H54 (cell line): ENCODE data around the gene GATA3.

Source experiments
- DNase-seq: peaks from one replicate; pipeline ENCODE4 v3.0.0; 2011; ENCODE audit warnings: low spot score, mixed read lengths; ENCODE audit not compliant: insufficient read length
- FAIRE-seq: peaks from 3 replicates; lab custom pipeline; 2011; peaks lifted over from hg19 to GRCh38; lab: Jason Lieb, UNC
- POLR2A ChIP-seq: IDR thresholded peaks from 2 replicates; pipeline ENCODE4 v1.6.1; 2011; ENCODE audit warnings: low read depth, mild to moderate bottlenecking, low read length

GATA3 gene

GRCh38 chr10:8051109-8051821, 3.2 kb upstream of the GATA3 start:
- DNase-seq, result no peak

GRCh38 chr10:8051851-8052257, 2.6 kb upstream of the GATA3 start:
- no peak for TF ChIP-seq POLR2A
- no peak for FAIRE-seq
- no peak for DNase-seq

More at GRCh38 chr10:8051109-8051821, 3.2 kb upstream of the GATA3 start:
- no peak for FAIRE-seq
- TF ChIP-seq POLR2A, result no peak

GRCh38 chr10:8052341-8052955, 2.0 kb upstream of the GATA3 start:
- DNase-seq (no peak), FAIRE-seq (no peak)
- TF ChIP-seq POLR2A, result no peak

- no peak for FAIRE-seq
Observed at GRCh38 chr10:8052956-8053445, 1.5 kb upstream of the GATA3 start.

GRCh38 chr10:8053446-8054243, 843 bp upstream of the GATA3 start:
- no peak for FAIRE-seq
- peak; percentile 97 for DNase-seq
- TF ChIP-seq POLR2A, result no peak

More at GRCh38 chr10:8052956-8053445, 1.5 kb upstream of the GATA3 start:
- no peak for TF ChIP-seq POLR2A
- no peak for DNase-seq

GRCh38 chr10:8054244-8054493, 319 bp upstream of the GATA3 start:
- no peak for TF ChIP-seq POLR2A
- FAIRE-seq, result no peak
- peak; percentile 61 for DNase-seq

- DNase-seq (no peak), FAIRE-seq (no peak)
- TF ChIP-seq POLR2A, result no peak
Observed at GRCh38 chr10:8055420-8056349, 1.2 kb downstream of the GATA3 start.

GRCh38 chr10:8056378-8056777, 1.9 kb downstream of the GATA3 start:
- no peak for TF ChIP-seq POLR2A
- no peak for DNase-seq
- FAIRE-seq, result no peak

GRCh38 chr10:8056871-8057331, 2.4 kb downstream of the GATA3 start:
- TF ChIP-seq POLR2A, result no peak
- DNase-seq (no peak), FAIRE-seq (no peak)

- FAIRE-seq (no peak), DNase-seq (no peak)
- TF ChIP-seq POLR2A, result no peak
Observed at GRCh38 chr10:8057636-8058273, 3.3 kb downstream of the GATA3 start.

- no peak for TF ChIP-seq POLR2A
- FAIRE-seq, result no peak
- no peak for DNase-seq
Observed at GRCh38 chr10:8058274-8059111, 4.0 kb downstream of the GATA3 start.

GRCh38 chr10:8059191-8059936, 4.9 kb downstream of the GATA3 start:
- FAIRE-seq (no peak), DNase-seq (no peak)
- TF ChIP-seq POLR2A, result no peak
